Gastrocnemius medialis (tissue), 4 donors: Measurements from ENCODE around the gene SLC7A11. TPM values are rescaled to one million over a fixed set of nuclear protein-coding genes. Genes with fewer than 3 reads are reported as not detected.

Experiments
- ATAC-seq, 2 donors: fragments of 150-250 bp; one replicate each; pipeline ENCODE4 v1.9.1; 2016
- DNase-seq, 2 donors: peaks; one replicate each; pipeline ENCODE4 v3.0.0-alpha.2; 2019
- H3K27ac ChIP-seq, 4 donors: fragments of 200-600 bp; sonication (generic); 1 replicate in 1 of 4; 2 replicates in 3 of 4; pipeline ENCODE4 v1.5.1; 2016 to 2018; ENCODE audit warnings: mild to moderate bottlenecking in 2 of 4, moderate library complexity in 1 of 4
- H3K27me3 ChIP-seq, 3 donors: fragments of 200-600 bp; sonication (generic) in 2 of 3; 1 replicate in 1 of 3; 2 replicates in 2 of 3; pipeline versions ENCODE4 v1.5.1 to v1.6.0; 2016 to 2019; ENCODE audit warnings: mild to moderate bottlenecking in 1 of 3, moderate library complexity in 1 of 3
- H3K36me3 ChIP-seq, 2 donors: fragments of 200-600 bp; sonication (generic) in 1 of 2; one replicate each; pipeline ENCODE4 v1.5.1; 2017 to 2018
- H3K4me1 ChIP-seq, 2 donors: fragments of 200-600 bp; sonication (generic) in 1 of 2; one replicate each; pipeline ENCODE4 v1.5.1; 2016 to 2017; ENCODE audit warnings: mild to moderate bottlenecking in 2 of 2
- H3K4me3 ChIP-seq, 4 donors: fragments of 200-600 bp; sonication (generic) in 3 of 4; 1 replicate in 1 of 4; 2 replicates in 3 of 4; pipeline ENCODE4 v1.5.1; 2016 to 2019; ENCODE audit warnings: mild to moderate bottlenecking in 2 of 4
- H3K9me3 ChIP-seq, 3 donors: fragments of 200-600 bp; sonication (generic) in 2 of 3; 1 replicate in 1 of 3; 2 replicates in 2 of 3; pipeline ENCODE4 v1.5.1; 2016 to 2019
- CTCF ChIP-seq, 5 experiments: fragments of 450-650 bp in 3 of 5; fragments of 200-600 bp in 2 of 5; sonication (generic) in 2 of 5; IDR thresholded peaks in 4 of 5; conservative IDR thresholded peaks in 1 of 5; 1 replicate in 4 of 5; 2 replicates in 1 of 5; pipeline ENCODE4 v1.5.1; 2016 to 2019; ENCODE audit warnings: antibody characterized with exemption in 5 of 5, mild to moderate bottlenecking in 3 of 5, moderate library complexity in 3 of 5
- POLR2A ChIP-seq, 2 donors: fragments of 450-650 bp; IDR thresholded peaks; one replicate each; pipeline ENCODE4 v1.6.1; 2017; ENCODE audit warnings: antibody characterized with exemption in 2 of 2, mild to moderate bottlenecking in 2 of 2, moderate library complexity in 2 of 2
- in situ Hi-C, 4 donors: fragments of 200-750 bp; cut with MboI; loops; one replicate each; pipeline versions ENCODE4 v1.15.0 to v1.8.0; 2017; ENCODE audit warnings: low sequenced_read_pairs in 4 of 4
- intact Hi-C: fragments of 100-400 bp; cut with DNase I; formaldehyde crosslinking; loops from one replicate; pipeline ENCODE4 v1.15.1; 2023; ENCODE audit warnings: low total_unique reads
- total RNA-seq, 4 donors: library from RNA; depleted of rRNA; stranded (reverse); fragments of >200 nt; gene quantifications; one replicate each; pipeline versions ENCODE4 v1.1.0 to v1.2.3, GENCODE V29; 2016

SLC7A11 gene
- total RNA-seq, 4 donors from 2014 or later, result 0.10 to 0.11 TPM; not detected in 2

- H3K4me1 ChIP-seq, result no peaks in the 10 kb centered on the region
- ATAC-seq (no peak), DNase-seq (no peak)
- no peaks in the 10 kb centered on the region for H3K36me3 ChIP-seq
- H3K9me3 ChIP-seq, result no peaks in the 10 kb centered on the region
- H3K27me3 ChIP-seq, result no peaks in the 10 kb centered on the region
- intact Hi-C loops (no loop called here), in situ Hi-C loops (no loop called here)
- H3K4me3 ChIP-seq, result no peak overlapping the region
- no peak for TF ChIP-seq CTCF (IDR thresholded peaks at IDR 0.05 in 4 of 5, conservative IDR thresholded peaks at IDR 0.05 in 1 of 5)
- TF ChIP-seq POLR2A (IDR thresholded peaks at IDR 0.05), result no peak
- H3K27ac ChIP-seq, result no peak overlapping the region
Measured at GRCh38 chr4:138235419-138235952, 6.7 kb downstream of the SLC7A11 start.

GRCh38 chr4:138234248-138234647 is 7.9 kb downstream of the SLC7A11 start:
- DNase-seq, result no peak
- Histone ChIP-seq H3K4me1 (no peaks in the 10 kb centered on the region), H3K27me3 (no peaks in the 10 kb centered on the region), H3K27ac (no peak overlapping the region), H3K36me3 (no peaks in the 10 kb centered on the region), H3K4me3 (no peak overlapping the region), H3K9me3 (no peaks in the 10 kb centered on the region)
- intact Hi-C loops, result no loop called here
- no peak for TF ChIP-seq CTCF (IDR thresholded peaks at IDR 0.05 in 4 of 5, conservative IDR thresholded peaks at IDR 0.05 in 1 of 5)
- no peak for ATAC-seq
- in situ Hi-C loops, result no loop called here

- TF ChIP-seq POLR2A (IDR thresholded peaks at IDR 0.05) (no peak), CTCF (IDR thresholded peaks at IDR 0.05 in 4 of 5, conservative IDR thresholded peaks at IDR 0.05 in 1 of 5) (no peak)
- intact Hi-C loops, result no loop called here
Measured at GRCh38 chr4:138233313-138234034, 8.7 kb downstream of the SLC7A11 start.

DNA sequence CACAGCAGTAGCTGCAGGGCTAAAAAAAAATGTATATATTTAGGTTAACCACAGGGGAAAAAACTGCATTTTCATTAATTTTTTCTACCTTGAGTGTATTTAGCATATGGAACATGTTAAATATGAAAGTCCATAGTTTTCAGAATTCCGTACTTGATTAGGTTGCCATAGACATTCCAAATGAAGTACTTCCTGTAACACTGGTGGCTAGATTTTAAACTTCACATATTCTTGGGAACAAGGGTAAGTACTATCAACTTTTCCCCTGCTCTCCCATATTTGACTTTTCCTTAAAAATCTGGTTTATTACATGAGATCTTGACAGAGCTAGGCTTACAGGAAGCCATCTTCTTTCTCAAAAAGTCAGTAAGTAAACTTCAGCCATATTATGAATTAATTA is 9.8 kb downstream of the SLC7A11 start:
- no peaks in the 10 kb centered on the region for H3K27me3 ChIP-seq
- no peak for ATAC-seq
- H3K27ac ChIP-seq, result no peak overlapping the region
- no peak for DNase-seq
- no peaks in the 10 kb centered on the region for H3K9me3 ChIP-seq
- intact Hi-C loops (no loop called here), in situ Hi-C loops (no loop called here)
- no peaks in the 10 kb centered on the region for H3K36me3 ChIP-seq
- H3K4me3 ChIP-seq, result no peak overlapping the region
- H3K4me1 ChIP-seq, result no peaks in the 10 kb centered on the region
- no peak for TF ChIP-seq POLR2A (IDR thresholded peaks at IDR 0.05)
- no peak for TF ChIP-seq CTCF (IDR thresholded peaks at IDR 0.05 in 4 of 5, conservative IDR thresholded peaks at IDR 0.05 in 1 of 5)

More at GRCh38 chr4:138233313-138234034, 8.7 kb downstream of the SLC7A11 start:
- no peaks in the 10 kb centered on the region for H3K27me3 ChIP-seq
- H3K4me3 ChIP-seq, result no peak overlapping the region
- H3K9me3 ChIP-seq, result no peaks in the 10 kb centered on the region
- in situ Hi-C loops, result no loop called here
- H3K4me1 ChIP-seq, result no peaks in the 10 kb centered on the region
- H3K36me3 ChIP-seq, result no peaks in the 10 kb centered on the region
- ATAC-seq (no peak), DNase-seq (no peak)
- H3K27ac ChIP-seq, result no peak overlapping the region
